Glomerular visceral epithelial cell (primary cell): ENCODE data around the gene TREM1.
A peak's percentile ranks its signal among the peaks of the same experiment; 100 is the strongest.
"Not testable (repeated sequence)": the region's sequence is repeated elsewhere in the genome, so short reads cannot be mapped to it uniquely, and the experiment has no call there.

Source experiments
- DNase-seq: peaks from one replicate; pipeline ENCODE4 v3.0.0-alpha.2; 2016; ENCODE audit errors: extremely low spot score

TREM1 gene

GRCh38 chr6:41297248-41297647 is 10.8 kb upstream of the TREM1 start:
- not testable (repeated sequence) for DNase-seq

- no peak for DNase-seq
Measured at GRCh38 chr6:41294214-41294872, 7.9 kb upstream of the TREM1 start.

- no peak for DNase-seq
Measured at GRCh38 chr6:41291717-41292116, 5.2 kb upstream of the TREM1 start.

GRCh38 chr6:41289815-41290214 is 3.3 kb upstream of the TREM1 start:
- no peak for DNase-seq

- no peak for DNase-seq
Measured at GRCh38 chr6:41288754-41289129, 2.3 kb upstream of the TREM1 start.

GRCh38 chr6:41288030-41288753 is 1.7 kb upstream of the TREM1 start:
- DNase-seq: no peak

GRCh38 chr6:41284726-41285125 is 1.8 kb downstream of the TREM1 start:
- no peak for DNase-seq

GRCh38 chr6:41283600-41283999 is 2.9 kb downstream of the TREM1 start:
- no peak for DNase-seq

- DNase-seq: no peak
Measured at GRCh38 chr6:41280381-41281057, 6.0 kb downstream of the TREM1 start.

GRCh38 chr6:41278699-41279405 is 7.6 kb downstream of the TREM1 start:
- DNase-seq: peak; percentile 40

GRCh38 chr6:41277605-41278004 is 8.9 kb downstream of the TREM1 start:
- no peak for DNase-seq

GRCh38 chr6:41275489-41275888 is 11.0 kb downstream of the TREM1 start:
- DNase-seq: no peak

- no peak for DNase-seq
Measured at GRCh38 chr6:41274256-41274655, 12.2 kb downstream of the TREM1 start.

- no peak for DNase-seq
Measured at GRCh38 chr6:41273714-41274113, 12.8 kb downstream of the TREM1 start.

- DNase-seq: no peak
Measured at GRCh38 chr6:41272591-41273240, 13.8 kb downstream of the TREM1 start.

- DNase-seq: no peak
Measured at GRCh38 chr6:41271901-41272395, 14.5 kb downstream of the TREM1 start.

- DNase-seq: no peak
Measured at GRCh38 chr6:41269716-41270115, 16.8 kb downstream of the TREM1 start.

- no peak for DNase-seq
Measured at GRCh38 chr6:41269166-41269565, 17.3 kb downstream of the TREM1 start.

- DNase-seq: no peak
Measured at GRCh38 chr6:41268478-41268877, 18.0 kb downstream of the TREM1 start.

- DNase-seq: no peak
Measured at GRCh38 chr6:41266541-41266940, 19.9 kb downstream of the TREM1 start.

GRCh38 chr6:41263267-41263666 is 23.2 kb downstream of the TREM1 start:
- DNase-seq: no peak

GRCh38 chr6:41262401-41262800 is 24.1 kb downstream of the TREM1 start:
- no peak for DNase-seq
